Mesodermal cell (in vitro differentiated cells): ENCODE results near the gene CAMKMT.
"Not testable (repeated sequence)": the region's sequence is repeated elsewhere in the genome, so short reads cannot be mapped to it uniquely, and the experiment has no call there.

Experiments
- H3K27ac ChIP-seq: 2 replicates; pipeline ENCODE4 v1.7.0; 2013; ENCODE audit warnings: mild to moderate bottlenecking, low read depth, low read length, moderate library complexity; ENCODE audit not compliant: severe bottlenecking
- H3K36me3 ChIP-seq: 2 replicates; pipeline ENCODE4 v1.7.1; 2013; ENCODE audit warnings: mild to moderate bottlenecking, low read length, moderate library complexity; ENCODE audit not compliant: control insufficient read depth, insufficient read depth
- H3K4me1 ChIP-seq: one replicate; pipeline ENCODE4 v1.7.1; 2013; ENCODE audit warnings: mild to moderate bottlenecking, low read length; ENCODE audit not compliant: insufficient read depth, control insufficient read depth, poor library complexity, severe bottlenecking
- H3K4me3 ChIP-seq: 2 replicates; pipeline ENCODE4 v1.7.0; 2013; ENCODE audit warnings: low read length, control low read depth, mild to moderate bottlenecking; ENCODE audit not compliant: insufficient read depth, poor library complexity, severe bottlenecking; ENCODE audit errors: extremely low read depth
- H3K9me3 ChIP-seq: 2 replicates; pipeline ENCODE4 v1.7.1; 2013; ENCODE audit warnings: mild to moderate bottlenecking, low read length, moderate library complexity; ENCODE audit not compliant: control insufficient read depth
- WGBS, 2 experiments: methylation state at CpG; one replicate each; pipeline ENCODE4 v1.1.5; 2013; ENCODE audit warnings: missing lambda C conversion rate in 2 of 2; ENCODE audit not compliant: insufficient coverage in 2 of 2; 5-methylcytosine and 5-hydroxymethylcytosine counted together

CAMKMT gene

DNA sequence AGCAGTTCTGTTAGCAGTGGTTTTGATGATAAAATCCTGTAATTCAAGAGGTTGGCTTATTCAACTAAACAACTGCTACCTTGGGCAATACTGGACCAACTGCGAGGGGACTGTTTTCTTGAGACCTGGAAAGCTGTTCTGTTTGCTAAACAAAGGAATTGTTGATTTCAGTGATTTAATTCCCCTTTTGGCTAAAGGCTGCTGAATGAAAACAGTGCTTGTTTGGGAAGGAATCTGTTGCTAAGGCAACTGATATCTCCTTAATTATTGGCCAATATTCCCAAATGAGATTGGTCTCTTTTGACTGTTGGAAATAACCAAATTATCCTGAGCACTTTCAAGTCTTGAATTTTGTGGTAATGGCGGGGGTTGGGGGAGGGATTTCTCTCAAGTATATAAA lies 136.8 kb downstream of the CAMKMT start:
- no peaks in the 10 kb centered on the region for H3K9me3 ChIP-seq
- WGBS, 2 experiments, result 88% methylated on average over 1 of the region's 2 CpGs; no CpG with 5 or more reads in 1 of the 2 experiments

DNA sequence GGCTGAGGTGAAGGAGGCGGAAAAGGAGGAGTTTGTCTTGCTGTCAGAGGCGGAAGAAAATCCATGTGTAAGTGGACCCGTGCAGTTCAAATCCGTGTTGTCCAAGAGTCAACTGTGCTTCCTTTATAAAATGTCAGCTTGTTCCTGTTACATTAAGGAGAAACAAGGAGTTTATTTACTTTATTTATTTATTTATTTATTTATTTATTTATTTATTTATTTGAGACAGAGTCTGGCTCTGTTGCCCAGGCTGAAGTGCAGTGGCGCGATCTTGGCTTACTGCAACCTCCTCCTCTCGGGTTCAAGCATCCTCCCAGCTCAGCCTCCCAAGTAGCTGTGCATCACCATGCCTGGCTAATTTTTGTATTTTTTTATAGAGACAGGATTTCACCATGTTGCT lies 143.9 kb downstream of the CAMKMT start:
- not testable (repeated sequence) for H3K4me3 ChIP-seq, H3K36me3 ChIP-seq, H3K27ac ChIP-seq, H3K4me1 ChIP-seq, H3K9me3 ChIP-seq
- WGBS, 2 experiments, result 80 to 87% methylated on average over 1 to 6 of the region's 7 CpGs

More for the DNA sequence above, 136.8 kb downstream of the CAMKMT start:
- no peak overlapping the region for H3K4me3 ChIP-seq
- H3K4me1 ChIP-seq, result no peaks in the 10 kb centered on the region
- no peak overlapping the region for H3K27ac ChIP-seq
- H3K36me3 ChIP-seq, result no peaks in the 10 kb centered on the region

DNA sequence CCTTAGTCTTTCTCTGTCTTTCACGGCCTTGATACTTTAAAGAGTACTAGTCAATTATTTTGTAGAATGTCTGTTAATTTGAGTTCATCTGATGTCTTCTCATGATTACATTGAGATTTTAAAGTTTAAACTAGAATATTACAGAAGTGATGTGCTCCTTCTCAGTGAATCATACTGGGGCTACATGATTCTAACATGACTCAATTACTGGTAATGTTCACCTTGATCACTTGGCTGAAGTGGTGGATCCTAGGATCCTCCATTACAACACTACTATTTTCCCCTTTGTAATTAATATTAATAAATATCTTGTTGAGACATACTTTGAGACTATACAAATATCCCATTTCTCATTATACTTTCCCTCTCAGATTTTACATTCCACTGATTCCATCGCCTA lies 148.5 kb downstream of the CAMKMT start:
- Histone ChIP-seq H3K36me3 (no peaks in the 10 kb centered on the region), H3K4me1 (no peaks in the 10 kb centered on the region), H3K9me3 (no peaks in the 10 kb centered on the region), H3K4me3 (no peak overlapping the region), H3K27ac (no peak overlapping the region)
- WGBS, 2 experiments, result no CpG with 5 or more reads among the region's 2 CpGs

DNA sequence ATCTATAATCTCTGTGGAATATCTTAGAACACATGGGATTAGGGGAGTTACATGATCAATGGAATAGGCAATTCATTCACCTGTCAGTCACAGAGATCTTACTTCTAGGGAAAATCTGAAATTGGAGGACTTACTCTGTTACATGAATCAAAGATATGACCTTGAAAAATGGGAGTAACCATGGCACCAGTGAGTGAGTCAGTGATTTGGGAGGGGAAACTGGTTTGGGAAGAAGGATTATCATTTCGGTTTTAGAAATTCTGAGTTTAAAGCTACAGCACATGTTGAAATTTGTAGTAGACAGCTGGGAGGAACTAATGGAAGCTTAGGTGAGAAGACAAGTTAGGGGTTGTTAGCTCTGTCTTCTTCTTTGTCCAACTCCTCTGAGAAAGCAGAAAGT lies 153.7 kb downstream of the CAMKMT start:
- H3K27ac ChIP-seq, result no peak overlapping the region
- no peaks in the 10 kb centered on the region for H3K4me1 ChIP-seq
- no peaks in the 10 kb centered on the region for H3K36me3 ChIP-seq
- H3K9me3 ChIP-seq, result peaks cover 2% of the 10 kb centered on the region
- no peak overlapping the region for H3K4me3 ChIP-seq
- 86% methylated on average over 1 of the region's 1 CpG; no CpG with 5 or more reads in 1 of the 2 experiments for WGBS, 2 experiments

DNA sequence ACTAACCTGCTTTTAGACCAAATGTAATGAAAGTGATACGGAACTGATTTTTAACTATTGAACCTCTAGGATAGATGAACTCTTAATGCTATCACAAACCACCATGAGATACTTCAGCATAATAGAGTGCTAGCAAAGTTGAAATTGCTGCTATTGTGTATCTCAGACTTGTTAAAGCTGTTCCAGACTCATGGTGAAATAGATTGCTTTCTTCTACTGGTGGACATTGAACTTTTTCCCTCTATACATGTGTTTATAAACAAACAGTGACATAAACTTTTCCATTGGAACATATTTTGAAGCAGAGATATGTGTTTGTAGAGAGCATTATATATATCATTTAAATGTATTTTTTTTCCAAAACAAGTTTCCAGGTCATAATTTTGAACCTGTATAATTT lies 157.3 kb downstream of the CAMKMT start:
- Histone ChIP-seq H3K9me3 (peaks cover 11% of the 10 kb centered on the region), H3K36me3 (no peaks in the 10 kb centered on the region), H3K4me1 (no peaks in the 10 kb centered on the region), H3K4me3 (no peak overlapping the region), H3K27ac (no peak overlapping the region)
- no CpG with 5 or more reads among the region's 1 CpG for WGBS, 2 experiments

DNA sequence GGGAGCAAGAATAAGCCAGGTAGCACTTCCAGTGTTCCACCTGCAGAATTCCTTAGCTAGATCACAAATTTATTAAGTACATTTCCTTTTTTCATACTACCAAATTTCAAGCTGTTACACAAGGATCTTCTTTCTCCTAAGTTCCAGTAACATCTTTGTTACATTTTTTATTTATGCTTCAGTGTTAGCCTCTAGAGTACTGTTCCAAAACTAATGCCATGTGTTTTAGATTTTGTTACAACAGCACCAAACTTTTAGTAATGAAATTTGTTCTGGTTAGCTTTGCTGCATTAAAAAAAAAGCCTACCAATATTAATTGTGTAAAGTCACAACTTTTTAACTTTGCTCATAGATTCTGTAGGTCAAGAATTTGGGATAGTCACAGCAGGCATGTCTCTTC lies 161.1 kb downstream of the CAMKMT start:
- Histone ChIP-seq H3K27ac (no peak overlapping the region), H3K4me3 (no peak overlapping the region), H3K4me1 (no peaks in the 10 kb centered on the region), H3K36me3 (no peaks in the 10 kb centered on the region), H3K9me3 (peaks cover 11% of the 10 kb centered on the region)

DNA sequence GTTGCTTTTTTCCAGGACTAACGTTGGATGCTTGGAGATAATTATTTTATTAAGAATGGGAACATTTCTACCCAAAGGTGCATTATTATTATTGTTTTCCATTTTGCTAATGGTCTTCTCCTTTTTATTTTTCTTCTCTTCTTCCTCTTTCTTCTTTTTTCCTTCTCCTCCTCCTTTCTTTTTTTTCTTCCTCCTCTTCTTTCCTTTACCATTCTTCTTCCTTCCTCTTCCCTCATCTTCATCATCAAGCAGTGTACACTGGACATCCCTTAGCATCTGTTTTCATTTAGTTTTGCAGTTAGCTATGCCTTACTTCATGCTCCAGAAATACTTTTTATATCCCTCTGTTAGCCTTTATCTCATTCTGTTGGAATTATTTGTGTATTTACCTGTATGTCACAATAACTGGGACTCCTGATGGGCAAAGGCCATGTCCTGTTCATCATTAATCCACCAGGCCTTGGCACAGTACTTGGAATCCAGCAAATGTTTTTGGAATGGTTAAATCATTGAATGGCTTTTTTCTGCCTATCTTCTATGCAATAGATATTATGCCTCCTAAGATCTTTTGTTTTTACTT lies 162.7 kb downstream of the CAMKMT start:
- no peaks in the 10 kb centered on the region for H3K4me1 ChIP-seq
- H3K27ac ChIP-seq, result no peak overlapping the region

DNA sequence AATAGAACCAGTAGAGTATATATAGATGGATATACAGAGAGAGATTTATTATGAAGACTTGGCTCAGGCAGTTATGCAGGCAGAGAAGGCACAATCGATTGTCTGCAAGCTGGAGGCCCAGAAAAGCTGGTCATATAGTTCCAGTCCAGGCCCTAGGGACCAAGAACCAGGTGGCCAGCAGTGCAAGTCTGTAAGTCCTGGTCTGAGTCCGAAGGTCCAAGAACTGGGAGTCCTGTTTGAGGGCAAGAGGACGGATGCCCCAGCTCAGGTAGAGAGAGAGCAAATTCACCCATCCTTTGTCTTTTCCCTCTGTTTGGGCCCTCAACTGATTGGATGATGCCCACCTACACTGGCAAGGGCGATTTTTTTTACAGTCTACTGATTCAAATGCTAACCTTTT lies 164.6 kb downstream of the CAMKMT start:
- no peaks in the 10 kb centered on the region for H3K36me3 ChIP-seq
- 59 to 91% methylated on average over 2 to 3 of the region's 4 CpGs for WGBS, 2 experiments
- H3K4me3 ChIP-seq, result no peak overlapping the region
- H3K4me1 ChIP-seq, result no peaks in the 10 kb centered on the region
- H3K9me3 ChIP-seq, result peaks cover 8% of the 10 kb centered on the region
- H3K27ac ChIP-seq, result no peak overlapping the region

More for the DNA sequence above, 162.7 kb downstream of the CAMKMT start:
- Histone ChIP-seq H3K9me3 (peaks cover 11% of the 10 kb centered on the region), H3K36me3 (no peaks in the 10 kb centered on the region), H3K4me3 (no peak overlapping the region)
- WGBS, 2 experiments, result no CpG with 5 or more reads among the region's 1 CpG

DNA sequence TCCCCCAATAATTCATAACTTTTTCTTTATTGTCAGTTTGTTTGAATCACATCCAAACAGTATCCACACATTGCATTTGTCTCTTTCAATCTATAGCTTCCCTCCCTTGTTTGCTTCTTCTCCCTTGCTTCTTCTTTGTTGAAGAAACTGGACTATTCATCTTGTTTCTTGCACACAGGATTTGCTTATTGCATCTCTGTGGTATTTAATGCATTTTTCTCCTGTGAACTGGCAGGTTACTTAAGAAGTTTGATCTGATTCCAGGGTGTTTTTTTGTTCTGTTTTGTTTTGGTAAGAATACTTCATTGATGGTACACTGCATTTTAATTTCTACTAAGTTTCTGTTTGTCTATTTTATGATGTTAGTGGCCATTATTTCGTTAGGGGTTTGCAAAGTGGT lies 166.8 kb downstream of the CAMKMT start:
- Histone ChIP-seq H3K4me3 (no peak overlapping the region), H3K36me3 (no peaks in the 10 kb centered on the region), H3K27ac (no peak overlapping the region), H3K4me1 (no peaks in the 10 kb centered on the region), H3K9me3 (no peaks in the 10 kb centered on the region)
- WGBS, 2 experiments, result no CpG with 5 or more reads among the region's 1 CpG

DNA sequence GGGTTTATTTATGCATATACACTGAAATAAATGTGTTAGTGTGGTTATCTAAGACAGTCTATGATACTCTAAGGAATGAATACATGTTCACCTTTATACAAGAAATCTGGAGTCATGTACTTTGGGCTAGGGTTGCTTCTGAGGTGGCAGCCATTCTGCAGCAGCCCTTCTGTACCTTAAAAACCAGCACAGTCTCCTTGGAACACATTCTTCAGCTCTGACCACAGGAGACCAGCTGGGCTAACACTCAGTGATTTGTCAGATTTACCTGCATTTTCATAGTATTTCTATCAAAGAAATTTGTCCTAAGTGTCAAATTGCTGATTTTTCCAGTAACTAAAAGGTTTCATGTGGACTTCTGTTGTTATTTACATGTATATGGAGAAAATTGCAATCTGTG lies 167.7 kb downstream of the CAMKMT start:
- H3K4me3 ChIP-seq, result no peak overlapping the region
- no peaks in the 10 kb centered on the region for H3K4me1 ChIP-seq
- no peak overlapping the region for H3K27ac ChIP-seq
- H3K9me3 ChIP-seq, result no peaks in the 10 kb centered on the region
- no peaks in the 10 kb centered on the region for H3K36me3 ChIP-seq

DNA sequence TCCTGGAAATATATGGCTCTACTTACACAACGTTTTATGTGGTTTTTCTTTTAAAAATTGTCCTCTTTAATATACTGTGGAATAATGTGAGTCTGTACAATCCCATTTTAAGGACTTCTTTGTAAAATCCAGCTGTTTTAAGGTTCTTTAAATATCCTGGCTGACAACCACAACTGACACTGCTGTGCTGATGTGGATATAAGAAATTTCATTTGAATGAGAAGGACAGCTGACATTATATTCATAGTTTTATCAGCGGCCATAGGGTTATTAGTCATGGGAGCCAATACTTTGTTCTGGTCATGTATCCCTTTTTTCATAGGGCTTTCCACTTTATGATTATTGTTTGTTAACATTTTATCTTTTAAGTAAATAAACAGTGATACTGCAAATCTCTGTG lies 169.5 kb downstream of the CAMKMT start:
- no peaks in the 10 kb centered on the region for H3K9me3 ChIP-seq
- H3K4me3 ChIP-seq, result no peak overlapping the region
- H3K27ac ChIP-seq, result no peak overlapping the region
- no peaks in the 10 kb centered on the region for H3K4me1 ChIP-seq
- no peaks in the 10 kb centered on the region for H3K36me3 ChIP-seq
- no CpG with 5 or more reads among the region's 2 CpGs for WGBS, 2 experiments
